ENCODE data around the gene CXCR4. TPM values are rescaled to one million over a fixed set of nuclear protein-coding genes. Genes with fewer than 3 reads are reported as not detected.
"Not testable (repeated sequence)": the region's sequence is repeated elsewhere in the genome, so short reads cannot be mapped to it uniquely, and the experiment has no call there.

CXCR4 gene
- total and polyA plus RNA-seq, 2 experiments from 2014 or later = 0.16 TPM; not detected in 1

GRCh38 chr2:136091899-136092298 is 26.1 kb downstream of the CXCR4 start:
- WGBS, 2 experiments (ENCODE audit: low coverage in 1 of 2, low lambda C conversion rate in 2 of 2, missing lambda C conversion rate in 2 of 2) = 4 to 14% methylated on average over 1 of the region's 1 CpG
- H3K9me2 ChIP-seq (ENCODE audit: insufficient read depth) = no peaks in the 10 kb centered on the region
- TF ChIP-seq EZH2phosphoT487 (IDR thresholded peaks at IDR 0.05; ENCODE audit: insufficient read depth, low read depth) = no peak
- TF ChIP-seq EZH2 (IDR thresholded peaks at IDR 0.05; ENCODE audit: insufficient read depth, poor library complexity, severe bottlenecking) = no peak
- H3F3A ChIP-seq (ENCODE audit: insufficient read depth) = no peaks in the 10 kb centered on the region
- no peak overlapping the region for H3K4me2 ChIP-seq (ENCODE audit: unreplicated experiment)
- H3K9ac ChIP-seq = no peak overlapping the region
- H3K36me3 ChIP-seq (ENCODE audit: low read depth) = no peaks in the 10 kb centered on the region
- no peaks in the 10 kb centered on the region for H4K20me1 ChIP-seq (ENCODE audit: insufficient read depth)
- H3K27me3 ChIP-seq (replicated peaks; ENCODE audit: insufficient read depth) = no peaks in the 10 kb centered on the region
- DNase-seq = no peak
- no peak overlapping the region for H3K27ac ChIP-seq
- no peak overlapping the region for H2AFZ ChIP-seq
- in situ Hi-C loops (cut with MboI) = no loop called here
- H3K9me3 ChIP-seq (ENCODE audit: low read depth) = no peaks in the 10 kb centered on the region
- no peak overlapping the region for H3K4me3 ChIP-seq
- H3K79me2 ChIP-seq (ENCODE audit: insufficient read depth) = no peaks in the 10 kb centered on the region
- no peaks in the 10 kb centered on the region for H3K4me1 ChIP-seq (ENCODE audit: insufficient read depth)

GRCh38 chr2:136087901-136088460 is 30.0 kb downstream of the CXCR4 start:
- DNase-seq; H3K9ac ChIP-seq; H3K4me2 ChIP-seq (ENCODE audit: unreplicated experiment); H3K36me3 ChIP-seq (ENCODE audit: low read depth); H3F3A ChIP-seq (ENCODE audit: insufficient read depth); H3K4me1 ChIP-seq (ENCODE audit: insufficient read depth); in situ Hi-C loops (cut with MboI); H3K27me3 ChIP-seq (replicated peaks; ENCODE audit: insufficient read depth); H4K20me1 ChIP-seq (ENCODE audit: insufficient read depth); H3K4me3 ChIP-seq; H2AFZ ChIP-seq; H3K9me2 ChIP-seq (ENCODE audit: insufficient read depth); H3K27ac ChIP-seq; H3K9me3 ChIP-seq (ENCODE audit: low read depth); H3K79me2 ChIP-seq (ENCODE audit: insufficient read depth): not testable (repeated sequence)
- 86 to 89% methylated on average over 18 to 43 of the region's 43 CpGs for WGBS, 2 experiments (ENCODE audit: low coverage in 1 of 2, low lambda C conversion rate in 2 of 2, missing lambda C conversion rate in 2 of 2)

- WGBS, 2 experiments (ENCODE audit: low coverage in 1 of 2, low lambda C conversion rate in 2 of 2, missing lambda C conversion rate in 2 of 2) = 18 to 28% methylated on average over 4 of the region's 4 CpGs
- no peak for DNase-seq
- Histone ChIP-seq H2AFZ (no peak overlapping the region), H3K4me2 (ENCODE audit: unreplicated experiment) (no peak overlapping the region), H3K9me2 (ENCODE audit: insufficient read depth) (no peaks in the 10 kb centered on the region), H3K9ac (no peak overlapping the region), H3K4me3 (no peak overlapping the region), H4K20me1 (ENCODE audit: insufficient read depth) (no peaks in the 10 kb centered on the region), H3F3A (ENCODE audit: insufficient read depth) (no peaks in the 10 kb centered on the region), H3K4me1 (ENCODE audit: insufficient read depth) (no peaks in the 10 kb centered on the region), H3K79me2 (ENCODE audit: insufficient read depth) (no peaks in the 10 kb centered on the region), H3K27ac (no peak overlapping the region), H3K27me3 (replicated peaks; ENCODE audit: insufficient read depth) (no peaks in the 10 kb centered on the region; the same call in 1 of the 2 replicates), H3K9me3 (ENCODE audit: low read depth) (no peaks in the 10 kb centered on the region), H3K36me3 (ENCODE audit: low read depth) (no peaks in the 10 kb centered on the region)
- in situ Hi-C loops (cut with MboI) = no loop called here
- TF ChIP-seq EZH2phosphoT487 (IDR thresholded peaks at IDR 0.05; ENCODE audit: insufficient read depth, low read depth) (no peak), EZH2 (IDR thresholded peaks at IDR 0.05; ENCODE audit: insufficient read depth, poor library complexity, severe bottlenecking) (no peak)
Observed at GRCh38 chr2:136086253-136087016, 31.5 kb downstream of the CXCR4 start.

- Histone ChIP-seq H3F3A (ENCODE audit: insufficient read depth) (no peaks in the 10 kb centered on the region), H3K9me2 (ENCODE audit: insufficient read depth) (no peaks in the 10 kb centered on the region), H3K36me3 (ENCODE audit: low read depth) (no peaks in the 10 kb centered on the region), H3K4me2 (ENCODE audit: unreplicated experiment) (no peak overlapping the region), H3K4me3 (no peak overlapping the region), H4K20me1 (ENCODE audit: insufficient read depth) (no peaks in the 10 kb centered on the region), H3K9me3 (ENCODE audit: low read depth) (no peaks in the 10 kb centered on the region), H3K27ac (no peak overlapping the region), H3K79me2 (ENCODE audit: insufficient read depth) (no peaks in the 10 kb centered on the region), H3K4me1 (ENCODE audit: insufficient read depth) (no peaks in the 10 kb centered on the region), H2AFZ (no peak overlapping the region), H3K9ac (no peak overlapping the region), H3K27me3 (replicated peaks; ENCODE audit: insufficient read depth) (no peaks in the 10 kb centered on the region; the same call in 1 of the 2 replicates)
- 39 to 41% methylated on average over 4 of the region's 4 CpGs for WGBS, 2 experiments (ENCODE audit: low coverage in 1 of 2, low lambda C conversion rate in 2 of 2, missing lambda C conversion rate in 2 of 2)
- no peak for DNase-seq
- TF ChIP-seq EZH2 (IDR thresholded peaks at IDR 0.05; ENCODE audit: insufficient read depth, poor library complexity, severe bottlenecking) = no peak
- no peak for TF ChIP-seq EZH2phosphoT487 (IDR thresholded peaks at IDR 0.05; ENCODE audit: insufficient read depth, low read depth)
- in situ Hi-C loops (cut with MboI) = no loop called here
Observed at GRCh38 chr2:136085453-136086209, 32.3 kb downstream of the CXCR4 start.
